RPMI8226 (cell line): ENCODE results near the gene CALHM6.

Experiments
- DNase-seq: peaks from one replicate; pipeline ENCODE4 v3.0.0-alpha.2; 2015

The CALHM6 gene

DNA sequence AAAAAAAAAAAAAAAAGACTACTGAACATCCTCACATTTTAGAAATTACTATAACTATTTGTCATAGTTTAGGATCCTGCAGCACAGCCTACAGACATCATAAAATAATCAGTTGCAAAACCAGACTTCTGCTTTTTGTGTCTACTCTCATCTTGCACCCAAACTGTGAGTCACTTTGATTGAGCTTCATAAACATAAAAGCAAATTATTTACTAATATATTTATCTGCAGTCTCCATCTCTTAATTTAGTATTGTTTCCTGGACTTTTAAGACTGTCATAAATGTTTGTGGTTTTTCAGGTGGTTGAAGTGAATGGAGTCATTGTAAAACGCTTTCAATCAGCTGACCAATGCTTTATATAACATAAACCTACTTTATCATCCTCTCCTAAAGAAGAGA lies 14.8 kb upstream of the CALHM6 start:
- no peak for DNase-seq

- DNase-seq: no peak
Measured at GRCh38 chr6:116447052-116447451, 14.1 kb upstream of the CALHM6 start.

GRCh38 chr6:116447496-116448011 lies 13.6 kb upstream of the CALHM6 start:
- DNase-seq: no peak

DNA sequence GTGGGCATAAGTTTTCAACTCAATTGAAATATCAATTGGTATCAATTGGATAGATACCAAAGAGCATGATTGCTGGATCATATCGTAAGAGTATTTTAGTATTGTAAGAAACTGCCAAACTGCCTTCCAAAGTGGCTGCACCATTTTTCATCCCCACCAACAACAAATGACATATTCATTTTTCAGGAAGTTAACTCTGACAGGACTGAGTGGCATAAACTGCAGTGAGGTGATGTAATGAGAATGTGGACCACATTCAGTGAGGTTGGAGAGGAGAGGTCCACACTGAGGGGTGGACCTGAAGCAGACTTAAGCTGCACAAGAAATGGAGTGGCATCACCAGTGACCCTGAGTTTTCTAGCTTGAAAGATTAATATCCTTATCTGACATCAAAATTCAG lies 11.6 kb upstream of the CALHM6 start:
- DNase-seq: no peak

- DNase-seq: peak; percentile 49
Measured at GRCh38 chr6:116450185-116450710, 10.9 kb upstream of the CALHM6 start.

- DNase-seq: peak; percentile 73
Measured at GRCh38 chr6:116450769-116451740, 10.1 kb upstream of the CALHM6 start.

- no peak for DNase-seq
Measured at GRCh38 chr6:116451916-116452315, 9.3 kb upstream of the CALHM6 start.

DNA sequence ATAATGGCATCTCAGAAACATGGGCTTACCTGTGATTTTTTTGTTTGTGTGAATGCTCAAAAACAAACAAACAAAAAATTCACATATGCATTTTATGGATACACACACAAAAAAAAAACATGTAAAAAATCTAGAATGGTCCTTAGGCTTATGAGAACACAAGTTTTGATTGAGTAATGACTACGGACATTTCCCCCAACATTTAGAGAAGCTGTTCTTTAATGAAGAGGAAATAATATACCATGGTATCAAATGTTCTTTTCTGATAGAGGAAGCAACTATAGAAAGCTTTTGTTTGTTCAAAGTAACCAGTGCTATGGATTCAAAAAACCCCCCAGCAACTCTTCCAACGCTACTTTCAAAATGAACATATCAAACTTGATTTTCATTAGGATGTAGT lies 8.6 kb upstream of the CALHM6 start:
- no peak for DNase-seq

DNA sequence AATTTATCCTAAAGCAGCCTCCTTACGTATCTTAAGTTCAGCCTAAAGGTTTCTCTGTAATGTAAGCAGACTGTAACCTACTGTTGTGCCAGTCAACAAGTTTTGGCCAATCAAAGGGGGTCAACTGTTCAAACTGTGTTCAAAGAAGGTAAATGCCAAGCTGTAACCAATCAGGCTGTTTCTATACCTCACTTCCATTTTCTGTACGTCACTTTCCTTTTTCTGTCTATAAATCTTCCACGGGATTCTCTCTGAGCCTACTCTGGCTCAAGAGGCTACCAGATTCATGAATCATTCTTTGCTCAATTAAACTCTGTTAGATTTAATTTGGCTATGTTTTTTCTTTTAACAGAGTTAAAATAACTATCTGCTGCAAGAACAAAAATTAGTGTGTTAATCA lies 5.1 kb upstream of the CALHM6 start:
- no peak for DNase-seq

- no peak for DNase-seq
Measured at GRCh38 chr6:116456927-116457326, 4.2 kb upstream of the CALHM6 start.

DNA sequence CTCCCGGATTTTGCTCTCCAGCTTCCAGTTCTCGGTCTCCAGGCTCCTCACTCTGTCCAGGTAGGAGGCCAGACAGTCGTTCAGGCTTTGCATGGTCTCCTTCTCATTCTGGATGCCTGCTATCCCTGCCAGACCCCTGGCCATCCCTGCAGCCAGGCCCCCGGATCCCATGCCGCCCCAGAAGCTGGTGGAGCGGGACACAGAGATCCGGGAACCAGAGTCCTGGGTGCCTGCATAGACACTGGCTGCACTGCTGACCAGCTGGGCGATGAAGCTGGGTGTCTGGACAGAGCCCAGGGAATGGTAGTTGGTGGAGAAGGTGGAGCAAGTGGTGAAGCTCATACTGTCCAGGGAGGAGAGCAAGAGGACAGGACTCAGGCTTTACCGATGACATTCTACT lies 2.9 kb upstream of the CALHM6 start:
- DNase-seq: no peak

GRCh38 chr6:116459927-116460326 lies 1.2 kb upstream of the CALHM6 start:
- no peak for DNase-seq

- peak; percentile 82 for DNase-seq
Measured at GRCh38 chr6:116461932-116462885, 1.0 kb downstream of the CALHM6 start.

GRCh38 chr6:116463301-116463700 lies 2.1 kb downstream of the CALHM6 start:
- DNase-seq: no peak

DNA sequence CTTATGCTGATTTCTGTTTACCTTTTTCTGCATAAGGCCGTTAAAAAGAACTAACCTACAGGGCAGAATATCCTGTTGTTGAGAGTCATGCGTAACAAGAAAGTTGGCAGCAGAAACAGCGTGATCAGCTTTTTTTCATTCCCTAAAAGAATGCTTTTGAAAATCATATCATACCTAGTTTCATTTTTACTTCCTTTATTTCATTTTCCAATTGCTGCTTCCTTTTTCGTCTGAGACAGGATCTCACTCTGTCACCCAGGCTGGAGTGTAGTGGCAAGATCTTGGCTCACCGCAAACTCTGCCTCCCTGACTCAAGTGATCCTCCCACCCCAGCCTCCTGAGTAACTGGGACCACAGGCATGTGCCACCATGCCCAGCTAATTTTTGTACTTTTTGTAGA lies 4.1 kb downstream of the CALHM6 start:
- peak; percentile 90 for DNase-seq

DNA sequence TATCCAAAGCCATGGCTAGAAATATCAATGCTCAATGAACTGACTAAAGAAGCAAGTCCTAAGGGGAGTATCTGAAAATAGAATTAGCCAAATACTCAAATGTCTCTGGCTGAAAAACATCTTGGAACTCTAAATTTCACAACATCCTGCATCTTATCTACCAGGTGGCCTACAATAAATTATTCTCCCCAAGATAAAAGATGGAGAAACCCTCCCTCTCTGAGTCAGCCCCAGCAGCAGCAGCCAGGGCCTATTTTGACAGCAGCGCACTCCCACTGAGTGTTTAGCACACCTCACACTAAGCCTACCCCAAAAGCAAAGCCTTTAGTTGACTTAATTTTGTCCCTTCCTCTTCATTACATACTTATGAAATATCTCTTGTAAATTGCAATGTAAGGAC lies 5.9 kb downstream of the CALHM6 start:
- DNase-seq: no peak

DNA sequence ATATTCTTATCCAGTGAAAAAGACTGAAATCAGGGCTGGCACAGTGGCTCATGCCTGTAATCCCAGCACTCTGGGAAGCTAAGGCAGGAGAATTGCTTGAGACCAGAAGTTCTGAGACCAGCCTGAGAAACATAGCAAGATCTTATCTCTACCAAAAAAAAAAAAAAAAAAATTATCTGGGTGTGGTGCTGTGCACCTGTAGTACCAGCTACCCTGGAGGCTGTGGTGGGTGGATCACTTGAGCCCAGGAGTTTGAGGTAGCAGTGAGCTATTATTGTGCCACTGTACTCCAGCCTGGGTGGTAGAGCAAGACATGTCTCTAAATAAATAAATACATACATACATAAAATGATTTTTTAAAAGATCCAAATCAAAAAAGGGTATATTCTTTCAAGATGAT lies 6.3 kb downstream of the CALHM6 start:
- DNase-seq: peak; percentile 49

DNA sequence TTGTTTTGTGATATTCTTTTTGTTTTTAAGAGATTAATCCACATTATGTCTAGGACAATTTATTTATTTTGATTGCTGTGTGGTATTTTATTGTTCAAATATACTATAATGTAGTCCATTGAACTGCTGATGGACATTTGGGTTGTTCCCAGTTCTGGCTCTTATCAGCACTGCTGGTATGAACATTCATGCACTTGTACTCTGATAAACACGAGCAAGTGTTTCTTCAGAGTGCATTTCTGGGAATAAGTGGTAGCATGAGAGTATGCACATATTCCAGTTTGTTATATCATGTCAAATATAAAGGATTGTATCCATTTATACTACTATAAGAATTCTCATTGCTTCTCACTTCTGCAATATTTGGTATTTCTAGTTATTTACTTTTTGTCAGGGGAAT lies 7.1 kb downstream of the CALHM6 start:
- DNase-seq: no peak

GRCh38 chr6:116471531-116471930 lies 10.4 kb downstream of the CALHM6 start:
- no peak for DNase-seq

- no peak for DNase-seq
Measured at GRCh38 chr6:116472706-116473105, 11.5 kb downstream of the CALHM6 start.

DNA sequence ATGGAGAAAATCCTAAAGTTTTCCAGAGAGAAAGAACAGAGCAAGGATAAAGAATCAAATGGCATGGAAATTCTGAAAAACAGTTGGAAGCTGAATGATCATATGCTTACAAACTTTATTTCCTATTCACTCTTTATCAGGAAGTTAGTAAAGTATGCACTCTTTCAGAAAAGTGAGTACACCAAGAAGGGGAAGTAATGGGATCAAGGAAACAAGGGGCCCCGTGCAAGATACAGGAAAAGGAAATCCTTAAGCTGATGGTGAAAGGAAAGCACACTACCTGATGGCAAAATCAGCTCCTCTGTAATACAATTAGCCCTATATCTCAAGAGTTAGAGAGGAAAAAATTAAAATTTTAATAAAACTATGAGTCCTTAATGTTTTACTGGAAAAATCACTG lies 14.0 kb downstream of the CALHM6 start:
- no peak for DNase-seq

- DNase-seq: peak; percentile 43
Measured at GRCh38 chr6:116476002-116476678, 15.0 kb downstream of the CALHM6 start.

GRCh38 chr6:116482780-116483179 lies 21.6 kb downstream of the CALHM6 start:
- DNase-seq: peak; percentile 53
